Activated CD4-positive, alpha-beta T cell treated with anti-CD3 and anti-CD28 coated beads for 24 hours (primary cell): ENCODE data around the gene PIGZ.

Source experiments
- DNase-seq, 2 donors: peaks; one replicate each; pipeline ENCODE4 v3.0.0-alpha.2; 2020; ENCODE audit warnings: low read depth in 2 of 2

The PIGZ gene, protein sequence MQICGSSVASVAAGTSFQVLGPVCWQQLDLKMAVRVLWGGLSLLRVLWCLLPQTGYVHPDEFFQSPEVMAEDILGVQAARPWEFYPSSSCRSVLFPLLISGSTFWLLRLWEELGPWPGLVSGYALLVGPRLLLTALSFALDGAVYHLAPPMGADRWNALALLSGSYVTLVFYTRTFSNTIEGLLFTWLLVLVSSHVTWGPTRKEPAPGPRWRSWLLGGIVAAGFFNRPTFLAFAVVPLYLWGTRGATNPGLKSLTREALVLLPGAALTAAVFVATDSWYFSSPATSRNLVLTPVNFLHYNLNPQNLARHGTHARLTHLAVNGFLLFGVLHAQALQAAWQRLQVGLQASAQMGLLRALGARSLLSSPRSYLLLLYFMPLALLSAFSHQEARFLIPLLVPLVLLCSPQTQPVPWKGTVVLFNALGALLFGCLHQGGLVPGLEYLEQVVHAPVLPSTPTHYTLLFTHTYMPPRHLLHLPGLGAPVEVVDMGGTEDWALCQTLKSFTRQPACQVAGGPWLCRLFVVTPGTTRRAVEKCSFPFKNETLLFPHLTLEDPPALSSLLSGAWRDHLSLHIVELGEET

DNA sequence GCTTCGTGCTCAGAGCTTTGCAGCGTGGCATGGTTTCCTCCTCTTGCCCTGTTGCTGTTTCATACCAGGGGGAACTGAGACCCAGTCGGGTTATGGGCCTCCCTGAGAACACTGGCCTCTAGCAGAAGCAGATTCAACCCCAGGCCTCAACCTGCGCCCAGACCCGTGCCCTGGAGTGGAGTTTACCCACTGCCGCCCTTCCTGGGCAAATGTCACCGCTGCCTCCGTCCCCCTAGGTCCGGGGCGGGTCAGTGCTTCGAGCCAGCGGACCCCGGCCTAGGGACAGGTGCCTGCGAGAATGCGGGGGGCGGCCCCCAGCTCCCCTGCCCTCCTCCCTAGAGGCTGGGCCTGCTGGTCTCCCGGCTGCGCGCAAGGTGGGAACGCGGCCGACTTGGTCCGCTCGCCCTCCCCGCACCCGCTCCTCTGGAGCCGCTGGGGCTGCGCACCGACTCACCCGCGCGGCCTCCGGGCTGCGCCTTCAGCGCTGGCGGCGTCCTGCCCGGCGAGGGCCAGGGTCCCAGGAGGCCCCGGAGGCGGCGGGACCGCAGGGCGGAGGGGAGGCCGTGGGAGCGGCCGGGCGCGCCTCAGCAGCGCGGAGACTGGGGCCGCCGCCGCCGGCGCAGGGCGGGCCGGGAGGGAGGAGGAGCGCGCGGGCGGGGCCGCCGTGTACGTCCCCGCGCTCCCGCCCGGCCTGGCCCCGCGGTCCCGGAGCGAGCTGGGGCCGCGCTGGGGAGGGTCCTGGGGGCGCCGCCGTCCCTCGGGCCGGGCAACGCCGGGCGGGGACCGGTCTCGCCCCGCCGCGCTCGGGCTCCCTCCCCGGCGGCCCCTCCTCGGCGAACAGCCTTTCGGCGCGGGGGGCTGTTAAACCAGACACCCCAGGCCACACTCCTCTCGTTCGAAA, at the start of gene PIGZ:
TSS of gene PIGZ (minus strand) at position 601 of the 901 bp plus-strand sequence. CDS start 16,802 bp downstream, outside the sequence.
- peak in 1 of 2 donors; percentile 34 for DNase-seq

DNA sequence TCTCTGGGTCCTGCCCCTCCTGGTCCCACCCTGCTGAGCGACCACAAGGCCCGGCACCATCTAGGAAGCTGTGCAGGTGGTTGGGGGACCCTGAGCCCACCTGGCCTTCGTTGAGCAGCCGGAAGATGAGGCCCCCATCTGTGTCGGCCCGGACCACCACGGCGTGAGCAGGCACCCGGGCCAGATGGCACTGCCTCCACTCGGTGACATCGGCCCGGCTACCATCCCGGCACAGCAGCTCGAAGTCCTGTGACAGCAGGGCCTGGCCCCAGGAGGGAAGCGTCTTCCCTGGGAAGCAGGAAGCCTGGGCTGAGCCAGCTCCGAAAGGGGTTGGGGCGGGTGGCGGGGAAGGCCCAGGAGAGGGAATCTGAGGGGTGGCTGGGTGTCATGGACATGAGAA, 48.4 kb upstream of the PIGZ start:
- no peak for DNase-seq

DNA sequence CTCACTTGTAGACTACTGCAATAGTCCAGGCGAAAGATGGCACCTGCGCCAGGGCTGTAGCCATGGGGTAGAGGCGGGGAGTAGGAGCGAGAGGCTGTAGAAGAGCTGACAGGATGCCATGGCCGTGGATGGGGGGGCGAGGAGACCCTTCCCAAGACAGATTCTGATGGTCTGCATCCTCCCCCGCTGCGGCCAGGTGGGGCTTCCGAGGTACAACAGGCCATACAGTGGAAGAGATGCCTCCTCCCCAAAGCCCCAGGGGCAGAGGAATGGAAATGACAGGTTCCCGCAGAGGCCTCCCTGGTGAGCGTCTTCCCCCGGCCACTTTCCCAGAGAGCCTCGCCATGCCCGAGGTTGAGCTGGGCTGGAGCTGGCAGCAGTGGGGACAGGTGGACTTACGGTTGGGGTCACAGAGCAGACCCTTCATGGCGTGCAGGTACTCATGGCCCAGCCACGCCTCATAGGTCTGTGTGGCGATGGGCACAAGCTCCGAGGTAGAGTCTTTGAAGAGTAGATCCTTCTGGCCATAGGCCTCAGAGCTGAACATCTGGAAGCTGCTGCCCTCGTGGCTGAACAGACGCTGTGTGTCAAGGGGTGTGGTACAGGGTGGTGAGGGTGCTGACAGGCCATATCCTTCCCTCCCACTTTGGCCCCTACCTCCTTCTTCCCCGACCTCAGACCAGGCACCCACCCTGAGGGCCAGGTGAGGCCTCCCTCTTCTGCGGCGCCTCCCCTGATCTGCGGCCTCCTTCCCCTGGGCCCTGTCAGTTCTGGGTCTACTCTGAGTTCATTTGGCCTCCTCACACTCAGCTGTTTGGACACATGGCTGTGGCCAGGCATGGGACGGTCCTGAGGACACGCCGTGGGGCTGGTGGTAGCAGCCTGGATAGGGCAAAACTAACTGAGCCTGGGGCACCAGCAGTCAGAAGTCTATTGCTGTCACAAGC, 47.4 kb upstream of the PIGZ start:
- no peak for DNase-seq

DNA sequence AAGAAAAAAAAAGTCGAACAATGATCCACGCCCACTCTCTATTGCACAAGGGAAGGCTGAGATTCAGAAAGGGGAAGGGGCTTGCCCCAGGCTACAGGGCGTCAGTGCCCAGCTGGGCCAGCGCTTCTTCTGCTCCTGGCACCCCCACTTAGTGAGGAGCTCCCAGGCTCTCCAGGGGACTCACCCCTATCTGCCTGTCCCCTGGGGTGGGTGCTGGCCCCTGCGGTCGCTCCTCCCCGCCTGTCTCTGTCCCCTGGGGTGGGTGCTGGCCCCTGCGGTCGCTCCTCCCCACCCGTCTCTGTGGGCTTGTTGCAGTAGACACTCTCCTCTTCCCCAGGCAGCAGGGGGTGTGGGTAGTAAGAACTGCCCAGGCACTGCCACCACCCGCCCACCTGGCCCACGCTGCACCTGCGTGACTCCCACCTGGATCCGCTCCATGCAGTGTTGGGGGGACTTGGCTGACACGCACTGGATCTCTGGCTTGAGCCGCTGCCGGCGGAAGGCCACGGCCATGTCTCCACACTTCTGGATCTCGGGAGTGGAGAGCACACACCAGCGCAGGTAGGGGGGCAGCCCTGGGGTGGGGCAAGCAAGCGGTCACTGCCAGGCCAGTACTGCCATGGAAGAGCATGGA, 46.4 kb upstream of the PIGZ start:
- no peak for DNase-seq

DNA sequence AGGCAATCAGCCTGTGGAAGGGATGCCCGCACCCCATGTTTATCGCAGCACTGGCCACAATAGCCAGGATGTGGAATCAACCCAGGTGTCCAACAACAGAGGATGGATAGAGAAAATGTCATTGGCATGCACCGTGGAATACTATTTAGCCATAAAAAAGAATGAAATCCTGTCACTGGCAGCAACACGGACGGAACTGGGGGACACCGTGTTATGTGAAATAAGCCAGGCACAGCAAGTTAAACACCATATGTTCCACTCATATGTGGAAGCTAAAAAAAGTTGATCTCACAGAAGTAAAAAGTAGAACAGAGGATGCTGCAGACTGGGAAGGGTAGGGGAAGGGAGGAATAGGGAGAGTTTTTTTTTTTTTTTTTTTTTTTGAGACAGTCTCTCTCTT, 45.4 kb upstream of the PIGZ start:
- no peak for DNase-seq

DNA sequence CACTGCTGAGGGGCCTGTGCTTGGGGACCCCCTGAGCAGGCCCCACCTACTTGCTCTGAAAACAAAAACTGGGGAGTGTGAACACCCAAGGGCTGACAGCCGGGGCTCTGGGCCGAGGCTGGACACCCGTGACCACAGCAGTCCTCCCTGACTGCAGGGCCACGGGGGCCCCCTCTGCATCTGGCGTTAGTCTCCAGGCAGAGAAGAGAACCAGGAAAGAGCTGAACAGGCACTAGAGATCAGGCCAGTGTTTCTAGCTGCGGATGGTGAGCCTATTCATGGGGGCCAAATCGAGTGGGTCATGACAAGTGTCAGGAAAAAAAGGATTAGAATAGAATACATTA, 43.9 kb upstream of the PIGZ start:
- DNase-seq = no peak

DNA sequence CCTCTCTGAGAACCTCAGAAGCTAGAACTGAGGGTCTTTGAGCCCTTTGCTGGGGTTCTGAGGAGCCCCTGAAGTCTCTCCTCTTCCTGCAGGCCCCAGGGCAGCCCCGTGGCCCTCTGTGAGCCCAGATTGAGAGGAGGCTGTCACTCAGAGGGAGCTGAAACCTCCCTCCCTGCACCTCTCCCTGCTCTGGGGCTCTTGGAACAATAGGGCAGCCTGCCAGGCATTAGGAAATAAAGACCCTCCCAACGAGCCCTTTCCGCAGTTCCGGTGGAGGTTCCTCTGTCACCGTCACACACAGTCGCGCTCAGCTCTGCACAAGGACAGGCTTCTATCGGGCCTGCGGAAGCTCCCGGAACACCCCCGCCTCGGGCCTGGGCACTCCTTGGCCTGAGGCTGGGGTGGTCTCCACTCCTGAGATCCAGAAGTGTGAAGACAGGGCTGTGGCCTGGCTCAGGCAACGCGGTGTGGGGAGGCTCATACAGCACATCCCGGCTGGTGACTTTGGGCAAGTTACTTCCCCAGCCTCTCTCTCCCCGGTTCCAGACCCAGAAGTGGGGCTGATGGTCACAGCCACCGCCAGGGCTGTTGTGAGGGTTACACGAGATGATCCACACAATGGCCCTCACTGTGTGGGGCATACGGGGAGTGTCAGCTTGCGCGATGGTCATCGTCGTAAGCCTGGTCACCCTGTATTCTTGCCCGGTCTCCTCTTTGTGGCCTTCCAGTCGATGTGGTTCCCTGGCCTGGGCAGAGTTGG, 43.3 kb upstream of the PIGZ start:
- DNase-seq = no peak

DNA sequence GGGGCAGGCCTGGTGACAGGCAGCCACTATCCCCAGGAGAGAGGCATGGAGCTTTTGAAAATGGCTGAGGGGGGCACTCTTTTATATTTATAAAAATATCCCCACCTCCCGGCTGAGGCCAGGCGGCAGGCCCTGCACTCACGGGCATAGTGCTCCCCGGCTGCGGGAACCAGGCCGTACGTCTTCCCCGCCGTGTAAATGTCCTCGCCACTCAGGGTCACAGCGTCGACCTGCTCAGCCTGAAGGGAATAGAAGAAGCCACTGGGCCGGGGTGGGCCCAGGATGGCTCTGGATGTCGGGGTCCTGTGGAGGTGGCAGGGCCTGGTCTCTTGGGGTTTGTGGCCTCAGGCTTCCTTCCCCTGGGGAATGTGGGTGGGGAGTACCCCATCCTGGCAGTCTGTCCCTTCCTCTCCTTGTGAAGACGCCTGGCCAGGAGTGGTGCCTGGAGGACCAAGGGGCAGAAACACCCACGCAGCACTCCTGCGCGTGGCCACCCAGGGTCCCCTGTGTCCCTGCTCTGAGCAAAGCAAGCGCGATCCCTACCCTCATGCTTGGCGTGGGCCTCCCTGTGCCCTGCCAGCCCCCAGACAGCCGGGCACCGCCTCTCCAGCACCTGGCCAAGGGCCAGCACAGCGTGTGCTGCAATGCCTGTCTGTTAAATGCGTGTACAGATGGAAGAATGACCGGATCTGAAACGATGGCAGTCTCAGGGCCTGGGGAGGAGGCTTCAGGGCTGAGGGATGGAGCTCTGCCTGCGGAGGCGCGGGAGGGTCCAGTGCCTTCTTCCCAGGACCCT, 42.1 kb upstream of the PIGZ start:
- no peak for DNase-seq

DNA sequence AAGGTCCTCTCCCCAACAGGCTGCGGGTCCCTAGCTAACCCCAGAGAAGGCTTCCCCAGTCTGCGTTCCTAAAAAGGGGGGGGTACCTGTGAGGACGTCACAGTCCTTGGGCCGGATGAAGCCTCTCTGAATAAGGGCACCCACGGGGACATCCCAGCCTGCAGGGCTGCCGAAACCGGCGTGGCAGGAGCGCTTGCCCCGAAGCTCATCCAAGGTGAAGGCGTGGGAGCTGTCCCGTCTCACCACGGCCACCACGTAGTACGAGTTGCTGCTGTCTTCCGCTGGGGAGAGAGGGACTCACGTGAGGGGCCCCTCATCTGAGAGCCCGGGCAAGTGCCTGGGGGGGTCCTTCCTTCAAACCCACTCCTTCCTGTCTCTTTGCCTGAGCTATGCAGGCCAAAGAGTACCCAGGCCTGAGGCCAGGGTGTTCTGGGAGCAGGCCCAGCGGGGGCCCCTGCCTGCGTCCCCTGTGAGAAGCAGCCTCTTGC, 40.9 kb upstream of the PIGZ start:
- DNase-seq = no peak

DNA sequence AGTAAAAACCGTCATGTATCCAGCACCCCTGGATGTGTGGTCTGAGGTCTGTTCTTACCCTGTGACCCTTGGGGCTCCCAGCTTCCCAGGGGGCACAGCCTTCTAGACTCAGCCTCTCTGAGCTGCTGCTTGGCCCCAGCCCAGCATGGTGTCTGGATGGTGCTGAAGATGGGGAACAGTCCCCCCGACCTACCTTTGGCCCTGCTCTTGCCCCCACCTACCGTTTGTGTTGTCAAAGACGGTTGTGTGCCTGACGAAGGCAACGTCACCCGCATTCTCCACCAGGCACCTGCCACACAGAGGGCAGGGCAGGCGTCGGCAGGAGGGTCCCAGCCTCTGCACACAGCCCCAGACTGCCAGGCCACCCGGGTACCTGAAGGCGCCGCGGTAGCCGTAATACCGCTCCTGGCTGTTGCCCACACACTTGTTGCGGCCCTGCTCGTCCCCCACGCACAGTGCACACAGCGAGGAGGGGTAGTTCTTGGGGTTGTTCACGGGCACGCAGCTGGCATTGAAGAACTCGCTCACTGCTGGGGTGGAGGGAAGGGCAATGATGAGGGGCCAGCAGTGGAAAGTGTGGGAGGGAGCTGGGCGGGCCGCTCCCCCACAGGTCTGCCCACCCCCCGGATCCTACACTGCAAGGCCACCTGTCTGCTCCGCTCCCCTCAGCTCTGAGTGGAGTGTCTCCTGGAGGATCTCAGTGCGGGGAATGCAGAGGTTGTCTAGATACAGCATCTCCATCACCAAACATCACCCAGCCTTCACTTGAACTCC, 40.0 kb upstream of the PIGZ start:
- no peak for DNase-seq

DNA sequence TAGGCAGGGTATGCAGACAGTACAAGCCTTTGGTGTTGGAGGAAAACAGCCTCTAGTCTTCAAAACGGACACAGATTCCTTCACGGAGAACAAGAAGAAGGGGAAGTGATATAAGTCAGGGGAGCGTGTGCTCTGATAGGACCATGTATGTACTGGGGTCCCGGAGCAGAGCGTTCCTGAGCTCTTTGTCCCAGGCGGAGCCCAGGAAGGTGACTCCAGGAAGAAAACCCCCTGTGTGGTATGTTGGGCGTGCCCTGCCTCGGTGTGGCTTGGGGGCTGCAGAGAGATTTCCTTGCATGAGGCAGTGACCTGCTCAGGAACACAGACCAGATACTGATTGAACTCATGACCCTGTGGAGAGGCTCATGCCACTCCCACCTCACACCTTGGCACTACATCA, 39.3 kb upstream of the PIGZ start:
- no peak for DNase-seq

DNA sequence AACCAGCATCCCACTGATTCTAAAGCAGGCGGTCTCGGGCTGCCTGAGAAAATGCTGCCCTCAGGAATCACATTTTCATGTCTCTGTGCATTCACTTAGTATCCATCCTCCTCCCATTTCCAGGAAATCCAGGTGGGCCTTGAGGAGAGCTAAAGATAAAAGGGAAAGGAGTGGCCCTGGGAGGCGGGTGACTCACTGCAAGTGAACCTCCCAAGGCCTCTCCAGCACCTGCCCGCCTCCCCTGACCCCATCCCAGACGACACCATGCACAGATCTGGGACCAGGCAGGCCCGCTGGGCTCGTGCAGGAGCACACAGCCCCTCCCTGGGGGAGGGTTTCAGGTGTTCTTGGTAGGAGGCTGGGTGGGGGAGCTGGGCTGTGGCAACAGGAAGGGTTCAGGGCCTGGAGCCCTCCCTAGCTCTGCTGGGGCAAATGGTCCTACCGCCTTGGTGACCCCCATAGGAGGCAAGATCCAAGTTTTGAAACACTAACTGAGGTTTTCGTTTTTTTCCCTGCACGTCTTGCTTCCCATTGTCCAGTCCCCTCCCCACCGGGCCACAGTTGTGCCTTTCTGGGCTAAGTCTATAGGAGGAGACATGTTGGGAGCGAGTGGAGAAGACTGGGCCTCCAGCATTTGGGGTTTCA, 38.8 kb upstream of the PIGZ start:
- no peak for DNase-seq

DNA sequence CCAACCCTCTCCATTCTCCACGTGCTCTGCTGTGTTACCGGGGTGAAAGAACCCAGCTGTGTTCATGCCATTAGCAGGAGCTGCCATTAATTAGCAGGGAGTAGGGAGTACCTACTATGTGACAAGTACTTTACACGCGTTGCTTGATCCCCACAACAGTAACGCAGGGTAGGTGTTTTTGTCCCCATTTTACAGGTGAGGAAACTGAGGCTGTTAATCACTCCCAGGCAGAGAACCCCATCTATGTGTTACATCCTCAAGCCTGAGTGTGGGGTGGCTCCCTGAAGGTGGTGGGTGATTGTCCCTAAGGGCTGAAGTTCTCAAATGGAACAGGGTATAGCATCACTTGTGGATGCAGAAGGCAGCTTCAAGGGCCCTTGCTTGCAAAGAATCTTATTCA, 38.2 kb upstream of the PIGZ start:
- DNase-seq = no peak

DNA sequence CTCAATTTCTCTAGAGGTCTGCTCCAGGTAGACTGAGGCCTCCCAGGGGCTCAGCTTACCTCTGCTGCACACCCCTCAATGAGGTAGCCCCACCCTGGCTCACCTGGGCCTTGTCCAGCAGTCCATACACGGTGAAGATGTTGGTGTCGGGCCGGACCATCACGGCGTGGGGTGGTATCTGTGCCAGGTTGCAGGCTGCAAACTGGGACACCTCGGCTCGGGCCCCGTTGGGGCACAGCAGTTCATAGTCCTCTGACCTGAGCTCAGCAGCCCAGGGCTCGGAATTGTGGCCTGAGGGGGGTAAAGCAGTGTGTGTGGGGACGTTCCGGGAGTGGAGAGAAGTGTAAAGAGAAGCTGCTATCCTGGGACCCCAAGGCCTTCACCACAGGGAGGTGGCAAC, 37.8 kb upstream of the PIGZ start:
- DNase-seq = no peak

DNA sequence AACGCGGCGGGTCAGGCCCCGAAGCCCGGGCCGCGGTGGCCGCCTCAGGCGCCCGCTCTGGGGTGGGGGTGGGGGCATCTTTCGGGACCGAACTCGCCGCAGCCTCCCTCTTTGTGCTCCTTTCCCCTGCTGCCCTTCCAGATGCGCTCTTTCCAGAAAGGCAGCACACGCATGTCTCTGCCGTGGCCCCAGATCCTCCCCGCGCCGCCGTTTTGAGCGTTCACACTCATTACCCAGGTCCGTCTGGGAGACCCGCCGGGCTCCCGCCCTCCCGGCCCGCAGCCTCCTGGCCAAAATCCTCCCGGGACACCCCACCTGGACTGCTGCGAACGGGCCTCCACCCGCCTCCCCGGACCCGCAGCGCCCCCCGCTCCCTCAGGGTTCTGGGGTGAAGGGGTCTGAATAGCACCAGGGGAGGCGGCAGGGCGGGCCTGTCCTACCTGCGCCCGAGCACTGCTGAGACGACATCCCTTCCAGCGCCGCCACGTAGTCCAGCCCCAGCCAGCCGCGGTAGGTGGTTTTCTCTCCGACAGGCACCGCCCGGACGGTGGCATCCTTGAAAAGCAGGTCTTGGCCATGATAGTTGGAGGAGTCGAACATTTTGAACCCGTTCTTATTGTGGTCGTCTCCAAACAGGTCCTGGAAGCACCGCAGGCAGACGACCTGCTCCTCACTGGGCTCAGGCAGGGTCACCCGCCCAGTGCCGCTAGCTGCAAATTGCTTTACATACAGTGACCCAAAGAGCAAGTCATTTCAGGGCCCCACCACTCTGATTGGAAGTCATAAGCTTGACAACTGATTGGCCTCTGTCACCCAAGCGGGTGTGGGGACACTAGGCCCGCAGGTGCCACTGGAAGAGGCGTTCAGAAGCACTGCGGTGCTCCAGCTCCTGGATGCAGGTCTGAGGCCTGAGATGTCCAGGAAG, 35.1 kb upstream of the PIGZ start:
- peak in 1 of 2 donors; percentile 25 for DNase-seq

DNA sequence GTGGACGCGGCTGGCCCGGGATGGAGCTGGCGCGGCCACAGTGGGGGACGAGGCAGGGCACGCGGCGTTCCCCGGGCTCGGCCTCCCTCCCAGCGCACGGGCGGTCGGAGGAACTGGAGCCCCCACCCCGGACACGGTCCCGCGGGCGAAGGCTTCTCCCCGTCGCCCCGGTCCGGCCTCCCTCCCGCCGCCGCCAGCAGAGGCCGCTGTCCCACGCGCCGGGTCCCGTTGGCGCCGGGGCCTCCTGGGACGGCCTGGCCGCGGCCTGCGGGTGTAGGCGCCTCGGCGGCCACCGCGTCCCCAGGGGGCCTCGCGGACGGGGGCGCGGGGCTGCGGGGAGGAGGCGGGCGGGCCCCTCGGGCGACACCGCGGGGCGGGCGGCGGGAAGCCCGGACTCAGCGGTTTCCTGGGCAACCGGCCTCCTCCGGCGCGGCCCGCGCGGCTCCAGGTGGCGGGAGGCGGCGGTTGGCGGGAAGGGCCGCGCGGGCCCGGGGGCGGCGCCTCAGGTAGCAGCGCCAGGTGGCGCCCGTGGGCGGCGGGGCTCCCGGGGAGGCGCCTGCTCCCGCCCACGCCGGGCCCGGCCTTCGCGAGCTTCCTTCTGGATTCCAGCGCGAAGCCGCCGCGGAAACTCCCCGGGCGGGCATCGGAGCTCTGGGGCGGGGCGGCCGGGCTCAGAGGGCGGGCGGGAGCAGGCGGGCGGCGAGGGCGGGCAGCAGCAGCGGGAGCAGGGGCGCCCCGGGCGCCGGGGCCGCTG, 34.2 kb upstream of the PIGZ start:
- DNase-seq = peak; percentile 64 to 83
